Thoracic aorta (tissue), 2 donors: ENCODE data around the gene FXYD2. TPM values are rescaled to one million over a fixed set of nuclear protein-coding genes. Genes with fewer than 3 reads are reported as not detected.
A peak's percentile ranks its signal among the peaks of the same experiment; 100 is the strongest.

ENCODE experiments used
- ATAC-seq: fragments of 150-250 bp; one replicate; pipeline ENCODE4 v1.8.0; 2017; ENCODE audit warnings: low read depth; ENCODE audit not compliant: insufficient number of reproducible peaks, low FRiP score
- DNase-seq: peaks from one replicate; pipeline ENCODE4 v3.0.0-alpha.2; 2020; ENCODE audit warnings: low spot score
- H3K27ac ChIP-seq, 2 donors: fragments of 200-600 bp; sonication (generic); 1 replicate in 1 of 2; 2 replicates in 1 of 2; pipeline ENCODE4 v1.5.1; 2016; ENCODE audit warnings: mild to moderate bottlenecking in 2 of 2, moderate library complexity in 2 of 2
- H3K27me3 ChIP-seq: fragments of 200-600 bp; sonication (generic); replicated peaks from 2 replicates; pipeline ENCODE4 v1.6.0; 2016; ENCODE audit warnings: mild to moderate bottlenecking; ENCODE audit not compliant: insufficient read depth
- H3K36me3 ChIP-seq: fragments of 200-600 bp; sonication (generic); one replicate; pipeline ENCODE4 v1.5.1; 2016
- H3K4me1 ChIP-seq, 2 donors: fragments of 200-600 bp; sonication (generic); 1 replicate in 1 of 2; 2 replicates in 1 of 2; pipeline versions ENCODE4 v1.5.1 to v1.6.0; 2016; ENCODE audit warnings: low read depth in 2 of 2, mild to moderate bottlenecking in 1 of 2; ENCODE audit not compliant: control insufficient read depth in 1 of 2
- H3K4me3 ChIP-seq: fragments of 200-600 bp; sonication (generic); 2 replicates; pipeline ENCODE4 v1.5.1; 2016; ENCODE audit warnings: mild to moderate bottlenecking
- H3K9me3 ChIP-seq: fragments of 200-600 bp; sonication (generic); 2 replicates; pipeline ENCODE4 v1.5.1; 2016
- total RNA-seq, 2 donors: library from RNA; depleted of rRNA; stranded (reverse); fragments of >200 nt; gene quantifications; one replicate each; pipeline versions ENCODE4 v1.1.0 to v1.2.3, GENCODE V29; 2016
- TF ChIP-seq, protein P1 (sequence below): fragments of 200-600 bp; sonication (generic); IDR thresholded peaks from one replicate; pipeline ENCODE4 v1.5.1; 2019; ENCODE audit warnings: antibody characterized with exemption

FXYD2 gene
- not detected for total RNA-seq

DNA sequence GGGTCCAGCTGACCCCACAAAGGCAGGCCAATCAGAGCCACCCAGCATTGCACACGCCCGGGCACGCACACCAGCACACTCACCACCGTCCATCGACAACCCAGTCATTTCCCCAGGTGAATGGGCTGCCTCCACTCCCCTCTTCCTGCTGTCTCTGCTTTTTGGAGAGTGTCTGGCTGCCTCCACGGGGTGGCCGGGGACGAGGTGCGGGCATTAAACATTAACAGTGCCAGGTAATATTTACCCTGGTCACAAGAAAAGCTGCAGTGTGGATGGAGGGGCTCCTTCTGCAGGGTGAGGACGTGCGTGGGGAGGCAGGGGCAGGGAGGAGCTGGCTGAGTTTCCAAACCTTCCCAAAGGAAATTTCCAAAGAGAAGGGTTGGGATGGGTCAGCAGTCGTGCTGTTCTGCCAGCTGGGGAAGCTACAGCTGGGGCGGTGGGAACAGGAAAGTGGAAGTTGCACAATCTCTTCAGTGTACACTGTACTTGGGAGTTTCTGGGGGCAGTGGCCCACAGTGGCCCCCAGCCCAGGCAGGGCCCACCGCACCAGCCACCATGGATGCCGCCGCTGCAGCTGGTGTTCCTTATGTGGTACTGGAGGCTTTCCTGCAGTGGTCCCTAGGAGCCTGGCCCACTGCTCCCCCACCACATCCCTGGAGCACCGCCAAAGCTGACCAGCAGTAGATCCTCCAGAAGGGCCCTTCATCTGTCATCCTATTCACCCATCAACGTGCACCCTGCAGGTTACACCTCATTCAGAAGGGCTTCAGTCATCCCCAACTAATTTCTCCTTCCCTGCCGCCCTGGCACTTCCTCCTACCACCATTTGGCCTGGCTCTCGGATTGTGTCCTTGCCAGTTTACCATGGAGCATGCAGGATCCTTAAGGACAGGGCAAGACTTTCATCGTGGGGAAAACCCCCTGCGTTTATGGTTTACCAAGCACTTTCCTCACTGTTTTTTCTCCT, at the start of gene FXYD2:
TSS of gene FXYD2 (minus strand) at position 174 of the 967 bp plus-strand sequence. CDS start at position 108, 66 bp downstream.
- H3K4me1 ChIP-seq: peaks cover 3% of the 10 kb centered on the region in 2 donors
- no peaks in the 10 kb centered on the region for H3K9me3 ChIP-seq
- H3K27me3 ChIP-seq: no peaks in the 10 kb centered on the region
- H3K36me3 ChIP-seq: no peaks in the 10 kb centered on the region
- no peak within 1 kb of the TSS for H3K4me3 ChIP-seq
- DNase-seq: no peak
- H3K27ac ChIP-seq: peak within 1 kb of the TSS in 1 of 2 donors; percentile 40
- TF ChIP-seq, protein P1, sequence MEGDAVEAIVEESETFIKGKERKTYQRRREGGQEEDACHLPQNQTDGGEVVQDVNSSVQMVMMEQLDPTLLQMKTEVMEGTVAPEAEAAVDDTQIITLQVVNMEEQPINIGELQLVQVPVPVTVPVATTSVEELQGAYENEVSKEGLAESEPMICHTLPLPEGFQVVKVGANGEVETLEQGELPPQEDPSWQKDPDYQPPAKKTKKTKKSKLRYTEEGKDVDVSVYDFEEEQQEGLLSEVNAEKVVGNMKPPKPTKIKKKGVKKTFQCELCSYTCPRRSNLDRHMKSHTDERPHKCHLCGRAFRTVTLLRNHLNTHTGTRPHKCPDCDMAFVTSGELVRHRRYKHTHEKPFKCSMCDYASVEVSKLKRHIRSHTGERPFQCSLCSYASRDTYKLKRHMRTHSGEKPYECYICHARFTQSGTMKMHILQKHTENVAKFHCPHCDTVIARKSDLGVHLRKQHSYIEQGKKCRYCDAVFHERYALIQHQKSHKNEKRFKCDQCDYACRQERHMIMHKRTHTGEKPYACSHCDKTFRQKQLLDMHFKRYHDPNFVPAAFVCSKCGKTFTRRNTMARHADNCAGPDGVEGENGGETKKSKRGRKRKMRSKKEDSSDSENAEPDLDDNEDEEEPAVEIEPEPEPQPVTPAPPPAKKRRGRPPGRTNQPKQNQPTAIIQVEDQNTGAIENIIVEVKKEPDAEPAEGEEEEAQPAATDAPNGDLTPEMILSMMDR: no peak
- no peak for ATAC-seq

DNA sequence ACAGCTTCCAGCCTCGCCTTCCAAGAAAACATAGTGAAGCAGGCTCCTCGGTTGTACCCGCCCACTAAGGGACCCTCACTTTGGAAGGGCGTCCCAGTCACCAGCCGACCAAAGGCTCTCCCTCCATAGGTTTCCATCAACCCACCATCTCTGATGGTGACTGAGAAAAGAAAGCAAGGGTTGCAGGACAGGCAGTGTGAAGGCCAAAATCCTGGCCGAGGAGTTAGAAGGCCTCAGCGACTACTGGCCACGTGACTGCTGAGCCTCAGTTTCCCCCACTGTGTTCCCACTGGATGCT, 49.2 kb upstream of the FXYD2 start:
- TF ChIP-seq, protein P1: no peak
- no peaks in the 10 kb centered on the region for H3K27me3 ChIP-seq
- DNase-seq (no peak), ATAC-seq (no peak)
- H3K36me3 ChIP-seq: no peaks in the 10 kb centered on the region
- H3K27ac ChIP-seq: no peak overlapping the region
- H3K4me1 ChIP-seq: no peaks in the 10 kb centered on the region
- no peak overlapping the region for H3K4me3 ChIP-seq
- no peaks in the 10 kb centered on the region for H3K9me3 ChIP-seq

DNA sequence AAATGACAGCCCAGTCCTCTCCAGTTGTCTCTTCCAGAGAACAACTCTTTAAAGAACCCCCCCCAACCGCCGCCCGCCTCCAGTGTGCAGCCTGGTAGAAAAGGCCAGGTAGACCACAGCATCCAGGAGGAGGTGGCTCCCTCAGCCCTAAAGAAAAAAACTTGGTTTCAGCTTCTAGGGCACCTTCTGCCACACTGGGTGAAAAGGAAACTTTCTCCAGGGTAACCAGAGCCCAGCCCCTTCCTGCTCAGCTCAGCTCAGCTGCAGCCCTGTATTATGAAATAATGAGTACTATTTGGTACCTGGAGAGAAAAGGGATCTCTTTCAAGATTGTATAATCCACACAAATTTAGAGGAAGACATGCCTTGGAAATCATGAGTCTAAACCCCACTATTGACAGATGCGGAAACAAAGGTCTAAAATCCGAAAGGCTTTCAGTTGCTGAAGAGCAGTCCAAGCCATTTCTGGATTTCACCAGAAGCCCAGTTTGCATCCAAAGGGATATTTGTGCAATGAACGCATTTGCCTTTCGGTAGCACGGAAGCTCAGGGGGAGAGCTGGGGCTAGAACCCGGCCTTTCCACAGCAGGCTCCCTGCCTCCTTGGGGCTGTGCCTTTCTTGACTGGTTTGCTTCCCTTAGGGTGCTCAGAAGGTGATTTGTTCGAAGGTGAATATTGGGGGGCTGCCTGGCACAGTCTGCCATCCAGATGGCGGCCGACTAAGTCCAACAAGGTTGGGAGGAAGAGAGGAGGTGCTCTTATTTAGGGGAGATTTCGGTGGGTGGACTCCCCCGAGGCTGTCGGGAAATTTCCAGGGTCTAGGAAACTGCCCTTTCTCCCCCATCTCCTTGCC, 48.7 kb upstream of the FXYD2 start:
- H3K27me3 ChIP-seq: no peaks in the 10 kb centered on the region
- no peaks in the 10 kb centered on the region for H3K4me1 ChIP-seq
- no peak overlapping the region for H3K27ac ChIP-seq
- no peaks in the 10 kb centered on the region for H3K9me3 ChIP-seq
- DNase-seq (no peak), ATAC-seq (no peak)
- no peak overlapping the region for H3K4me3 ChIP-seq
- TF ChIP-seq, protein P1: no peak
- H3K36me3 ChIP-seq: no peaks in the 10 kb centered on the region

DNA sequence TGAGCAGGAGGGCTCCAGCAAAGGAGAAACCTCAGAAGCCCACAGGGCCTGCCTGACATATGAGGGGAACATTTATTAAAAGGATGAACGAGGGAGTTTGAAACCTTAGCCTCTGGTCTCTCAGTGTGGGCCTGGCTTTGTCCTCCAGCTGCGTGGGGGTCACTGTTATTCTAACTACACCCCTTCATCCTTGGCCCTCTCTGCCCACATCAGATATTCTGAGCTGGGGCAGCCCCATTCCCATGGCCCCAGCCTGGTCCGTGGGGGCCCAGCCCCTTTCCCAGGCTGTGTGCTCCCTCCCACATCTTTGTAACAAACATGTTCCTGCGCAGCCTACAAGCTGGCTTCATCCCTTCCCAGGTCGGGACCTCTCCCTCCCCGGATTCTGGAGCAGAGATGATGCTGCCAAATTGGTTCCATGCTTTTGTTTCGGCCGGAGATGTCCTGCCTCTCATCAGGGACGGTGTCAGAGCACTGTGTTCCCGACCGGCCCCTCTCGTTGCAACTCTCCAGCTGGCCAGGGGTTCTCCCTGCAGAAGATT, 47.9 kb upstream of the FXYD2 start:
- ATAC-seq: no peak
- Histone ChIP-seq H3K27ac (no peak overlapping the region), H3K4me1 (no peaks in the 10 kb centered on the region), H3K4me3 (no peak overlapping the region), H3K9me3 (no peaks in the 10 kb centered on the region), H3K36me3 (no peaks in the 10 kb centered on the region), H3K27me3 (no peaks in the 10 kb centered on the region)
- TF ChIP-seq, protein P1: no peak
- DNase-seq: no peak

DNA sequence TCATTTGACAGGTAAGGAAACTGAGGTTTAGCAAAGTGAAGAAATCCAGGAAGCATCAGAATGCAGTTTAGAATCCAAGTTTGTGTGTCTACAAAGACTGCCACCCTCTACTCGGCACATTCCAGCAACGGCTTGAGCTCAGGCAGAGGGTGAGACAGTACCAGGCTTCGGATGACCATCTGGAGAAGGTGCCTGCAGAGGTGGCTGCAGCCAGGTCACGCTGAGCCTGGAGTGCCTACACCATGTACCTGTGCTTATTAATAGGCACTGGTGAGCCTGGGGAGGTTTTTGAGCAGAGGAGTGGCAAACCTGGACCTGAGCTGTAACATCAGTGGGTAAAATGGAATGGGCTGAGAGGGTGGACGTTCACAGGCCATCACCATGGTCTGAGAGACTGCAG, 47.2 kb upstream of the FXYD2 start:
- no peaks in the 10 kb centered on the region for H3K4me1 ChIP-seq
- no peak for DNase-seq

More for the DNA sequence above, 47.2 kb upstream of the FXYD2 start:
- TF ChIP-seq, protein P1: no peak
- no peak overlapping the region for H3K4me3 ChIP-seq
- H3K27me3 ChIP-seq: no peaks in the 10 kb centered on the region
- no peaks in the 10 kb centered on the region for H3K9me3 ChIP-seq
- no peaks in the 10 kb centered on the region for H3K36me3 ChIP-seq
- ATAC-seq: no peak
- no peak overlapping the region for H3K27ac ChIP-seq
